Anterior cingulate cortex (tissue), 58 donors: ENCODE results near the gene KRTAP12-1.

Experiments
- DNase-seq, 58 donors: peaks; one replicate each; lab custom pipeline; 2025; lab: John Stamatoyannopoulos, UW

Gene KRTAP12-1

DNA sequence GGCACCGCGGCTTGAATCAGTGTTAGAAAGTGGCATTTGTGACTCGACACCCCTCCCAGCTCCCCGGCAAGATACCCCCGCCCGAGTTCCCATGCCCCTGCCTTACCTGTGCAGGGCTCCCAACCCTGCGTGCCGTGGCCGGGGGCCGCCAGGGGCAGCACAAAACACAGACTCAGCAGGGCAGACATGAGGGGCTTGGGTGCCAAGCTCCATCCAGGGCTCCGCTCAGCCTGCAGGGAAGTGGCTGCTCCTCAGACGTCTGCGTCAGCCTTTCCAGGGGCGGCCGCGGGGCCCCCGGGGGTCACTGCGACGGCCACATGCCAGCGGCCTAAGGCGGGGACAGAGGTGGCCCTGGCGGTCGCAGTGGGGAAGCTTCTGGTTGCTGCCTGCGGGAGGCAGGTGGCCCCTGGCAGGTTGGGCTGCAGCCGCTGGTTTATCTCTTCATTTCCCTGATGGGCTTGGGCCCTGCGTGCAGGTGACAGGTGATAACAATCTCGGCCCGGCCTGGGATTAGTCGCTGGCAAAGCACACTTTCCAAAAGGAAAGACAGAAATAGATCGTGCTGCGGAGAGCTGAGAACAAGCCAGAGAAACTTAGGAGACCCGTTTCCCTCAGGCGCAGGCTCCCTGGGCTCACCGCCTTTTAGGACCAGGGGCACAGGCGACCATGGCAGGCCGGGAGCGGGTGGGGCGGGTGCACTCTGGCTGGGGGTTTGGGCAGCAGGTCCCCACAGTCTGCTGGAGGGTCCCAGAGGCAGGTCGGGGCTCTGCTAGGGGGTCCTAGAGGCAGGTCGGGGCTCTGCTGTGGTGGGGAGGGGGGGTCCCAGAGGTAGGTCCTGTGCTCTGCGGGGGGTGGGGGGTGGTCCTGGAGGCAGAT lies 29.6 kb upstream of the KRTAP12-1 start, which contains the start of gene TSPEAR:
TSS of gene TSPEAR (minus strand) at position 246 of the 876 bp plus-strand sequence. CDS start at position 188, 58 bp downstream.
- no peak for DNase-seq

DNA sequence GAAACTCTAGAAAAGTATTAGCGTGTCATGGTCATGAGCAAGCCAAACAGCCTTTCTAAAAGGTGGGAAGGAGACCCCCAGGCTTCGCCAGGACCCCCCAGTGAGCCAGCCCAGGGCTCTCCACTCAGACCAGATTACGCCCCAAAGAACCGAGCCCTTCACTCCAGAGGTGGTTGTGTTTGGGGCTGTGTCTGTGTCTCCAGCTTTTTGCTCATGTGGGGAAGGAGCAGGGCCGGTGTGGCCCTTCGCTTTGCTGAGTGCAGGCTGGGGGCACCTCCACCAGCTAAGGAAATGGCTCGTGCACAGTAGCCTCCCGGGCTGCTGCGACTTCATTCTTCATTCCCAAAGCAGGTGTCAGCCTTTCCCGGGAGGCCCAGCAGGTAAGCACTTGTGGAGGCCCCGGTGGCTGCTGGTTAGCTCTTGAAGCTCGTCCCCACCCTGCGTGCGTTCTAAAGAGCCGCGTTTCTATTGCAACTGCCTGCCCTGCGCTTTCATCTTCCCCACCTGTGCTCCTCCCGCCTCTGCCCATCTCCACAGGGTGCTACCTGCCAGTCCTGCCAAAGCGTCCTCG lies 28.9 kb upstream of the KRTAP12-1 start:
- DNase-seq: no peak

DNA sequence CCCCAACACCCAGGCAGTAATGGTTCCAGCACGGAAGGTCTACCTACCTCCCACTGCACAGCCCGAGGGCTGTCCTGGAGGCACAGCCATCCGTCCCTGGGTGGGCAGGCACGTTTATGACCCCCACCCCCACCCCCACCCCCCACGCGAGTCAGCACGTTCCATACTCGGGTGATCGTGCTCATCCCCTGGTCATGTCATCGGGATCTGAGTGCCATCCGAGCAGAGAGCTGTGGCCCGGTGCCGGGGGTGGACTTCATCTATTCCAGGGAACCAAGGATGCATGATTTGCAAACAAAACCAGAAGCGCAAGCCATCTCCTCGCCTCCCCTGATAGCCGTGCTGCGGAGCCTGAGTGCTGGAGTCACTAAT lies 28.3 kb upstream of the KRTAP12-1 start:
- DNase-seq: no peak

DNA sequence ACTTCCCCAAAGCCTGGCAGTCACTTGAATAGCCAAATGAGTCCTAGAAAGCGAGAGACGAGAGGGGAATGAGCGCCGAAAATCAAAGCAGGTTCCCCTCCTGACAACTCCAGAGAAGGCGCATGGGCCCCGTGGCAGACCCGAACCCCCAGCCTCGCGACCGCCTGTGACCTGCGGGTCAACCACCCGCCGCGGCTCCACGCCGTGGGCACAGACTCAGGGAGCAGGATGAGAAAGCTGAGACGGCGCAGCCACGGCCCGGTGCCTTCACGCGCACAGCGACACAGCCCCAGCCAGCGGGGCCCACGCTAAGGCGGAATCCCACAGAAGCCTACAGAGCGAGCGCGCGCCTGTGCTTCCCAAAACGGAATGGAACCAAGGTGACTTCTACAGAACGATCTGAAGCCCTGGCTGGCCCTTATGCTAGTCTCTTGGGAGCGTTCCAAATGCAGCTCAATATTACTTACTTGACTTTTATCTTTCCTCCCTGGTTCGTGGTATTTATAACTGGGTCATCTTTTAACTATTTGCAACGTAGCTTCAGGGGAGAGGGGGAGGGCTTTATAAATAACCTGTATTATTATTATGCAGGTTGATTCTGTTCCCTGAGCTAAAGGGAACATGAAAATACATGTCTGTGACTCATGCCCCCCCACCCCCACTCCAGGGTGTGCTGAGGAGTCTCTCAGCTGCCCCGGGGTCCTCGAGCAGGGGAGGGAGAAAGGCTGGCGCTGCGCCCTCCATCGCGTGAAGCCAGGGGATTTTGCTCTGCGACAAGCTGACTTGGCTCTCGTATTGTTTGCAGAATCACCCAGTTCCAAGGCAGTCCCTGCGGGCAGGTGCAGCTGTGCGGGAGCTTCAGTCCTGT lies 27.7 kb upstream of the KRTAP12-1 start:
- DNase-seq: peak in 1 of 58 donors; percentile 38

DNA sequence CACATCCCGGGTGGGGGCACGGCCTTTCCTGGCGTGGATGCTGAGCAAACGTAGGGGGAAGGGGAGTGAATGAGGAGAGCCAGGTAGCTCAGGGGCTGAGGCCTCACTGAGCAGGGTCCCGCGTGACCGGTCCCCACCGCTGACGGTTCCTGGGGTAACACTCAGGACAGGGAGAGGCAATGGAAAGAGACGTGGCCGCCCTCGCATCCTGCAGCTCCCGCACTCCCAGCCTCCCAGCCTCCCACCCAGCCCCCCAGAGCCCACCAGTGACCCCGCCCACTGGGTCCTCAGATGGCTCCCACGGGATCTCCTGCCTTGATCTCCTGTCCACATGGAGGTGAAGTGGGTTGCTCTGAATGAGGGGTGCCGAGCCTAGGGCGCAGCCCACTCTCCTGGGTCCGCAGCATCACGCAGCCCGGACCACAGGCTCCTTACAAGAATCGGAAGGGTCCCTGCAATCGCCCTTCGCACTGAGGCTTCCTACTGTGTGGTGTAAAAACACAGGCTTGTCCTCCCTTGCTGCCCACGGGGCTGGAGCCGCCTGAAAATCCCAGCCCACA lies 27.0 kb upstream of the KRTAP12-1 start:
- DNase-seq: no peak

DNA sequence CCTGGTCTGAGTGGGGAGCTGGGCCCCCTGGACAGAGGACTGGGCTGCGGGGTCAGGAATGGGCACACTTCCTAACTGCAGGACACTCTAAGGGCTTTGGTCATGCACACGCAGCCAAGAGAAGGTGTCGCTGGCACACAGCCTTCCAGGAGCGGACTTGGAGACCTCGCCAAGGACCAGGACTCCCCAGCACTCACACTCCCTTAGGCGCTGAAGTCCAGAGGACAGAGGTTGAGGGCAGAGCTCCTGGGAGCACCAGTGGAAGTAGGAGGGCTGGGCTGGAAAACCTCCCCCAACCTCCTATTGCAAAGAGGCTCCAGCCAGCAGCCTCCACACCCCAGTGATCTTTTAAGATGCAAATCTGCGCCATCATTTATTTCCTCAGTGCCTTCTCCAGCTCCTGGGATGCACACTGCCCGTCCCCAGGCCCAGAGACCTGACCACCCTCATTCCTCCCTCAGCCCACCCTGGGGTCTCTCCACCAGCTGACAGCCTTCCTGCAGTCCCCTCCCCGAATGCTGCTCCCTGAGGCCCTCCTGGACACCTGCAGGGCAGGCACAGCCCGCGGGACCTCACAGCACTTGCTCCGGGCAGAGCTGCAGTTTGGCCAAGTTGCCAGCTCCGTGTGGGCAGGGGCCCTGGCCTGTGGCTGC lies 26.4 kb upstream of the KRTAP12-1 start:
- no peak for DNase-seq

DNA sequence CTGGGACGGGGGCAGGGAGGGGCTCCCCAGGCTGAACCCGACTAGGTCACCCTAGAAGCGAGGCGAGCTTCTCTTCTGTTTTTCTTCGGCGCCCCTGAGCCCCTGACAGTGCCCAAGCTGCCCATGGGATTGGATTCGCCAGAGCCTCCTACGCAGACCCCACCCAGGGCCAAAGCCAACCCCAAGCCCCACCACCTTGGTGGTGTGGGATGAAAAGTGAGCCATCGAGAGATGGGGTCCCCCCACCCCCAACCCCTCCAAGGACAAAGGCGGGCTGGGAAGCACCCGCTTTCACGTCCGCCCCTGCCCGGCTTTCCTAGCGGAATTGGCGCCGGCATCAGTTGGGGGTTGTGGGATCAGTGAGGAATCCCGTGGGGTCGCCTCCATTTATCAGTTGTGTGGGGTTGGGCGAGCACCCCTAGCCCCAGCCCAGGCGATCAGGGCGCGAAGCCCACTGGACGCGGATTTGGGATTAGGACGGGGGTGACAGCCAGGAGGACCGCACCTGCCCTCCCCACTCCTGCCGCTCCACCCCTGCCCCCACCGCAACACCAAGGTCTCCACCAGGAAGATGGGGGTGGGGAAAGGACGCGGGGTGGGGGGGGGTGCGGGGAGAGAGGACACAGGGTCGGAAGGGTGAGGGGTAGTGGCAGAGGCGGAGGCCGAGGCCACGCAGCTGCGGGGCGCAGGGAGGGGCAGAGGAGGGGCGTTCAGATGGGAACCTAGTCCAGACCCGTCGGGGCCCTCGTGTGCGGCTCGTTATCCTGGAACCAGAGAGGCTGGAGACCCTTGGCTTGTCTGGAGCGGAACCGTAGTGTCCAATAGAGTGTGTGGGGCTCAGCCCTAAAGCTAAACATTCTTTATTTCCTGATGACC lies 25.0 kb upstream of the KRTAP12-1 start:
- DNase-seq: no peak

DNA sequence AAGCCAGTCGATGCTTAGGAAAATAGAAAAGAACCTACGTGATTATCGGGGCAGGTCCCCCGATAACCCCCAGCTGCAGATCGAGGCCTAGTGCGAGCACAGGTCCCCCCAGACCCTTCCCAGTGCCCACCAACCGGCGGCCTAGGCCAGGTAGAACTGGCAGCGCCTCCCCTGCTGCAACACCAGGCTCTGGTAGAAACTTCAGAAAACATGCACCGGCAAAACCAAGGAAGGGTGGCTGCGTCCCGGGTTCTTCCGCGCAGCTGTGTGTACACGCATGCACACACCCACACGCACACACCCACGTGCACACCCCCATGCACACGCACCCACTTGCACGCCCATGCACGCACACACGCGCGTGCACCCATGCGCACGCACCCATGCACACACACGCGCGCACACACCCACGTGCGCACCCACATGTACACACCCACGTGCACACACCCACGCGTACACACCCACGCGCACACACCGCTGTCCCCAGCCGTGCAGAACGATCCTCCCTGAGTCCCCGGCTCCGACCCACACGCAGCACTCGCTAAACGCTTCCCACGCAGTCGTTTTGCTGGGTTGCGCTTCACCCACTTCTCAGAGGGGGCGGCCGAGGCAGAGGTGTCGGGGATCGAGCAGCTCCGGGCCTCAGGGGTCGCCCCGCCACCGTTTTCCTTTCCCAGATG lies 24.2 kb upstream of the KRTAP12-1 start:
- no peak for DNase-seq

DNA sequence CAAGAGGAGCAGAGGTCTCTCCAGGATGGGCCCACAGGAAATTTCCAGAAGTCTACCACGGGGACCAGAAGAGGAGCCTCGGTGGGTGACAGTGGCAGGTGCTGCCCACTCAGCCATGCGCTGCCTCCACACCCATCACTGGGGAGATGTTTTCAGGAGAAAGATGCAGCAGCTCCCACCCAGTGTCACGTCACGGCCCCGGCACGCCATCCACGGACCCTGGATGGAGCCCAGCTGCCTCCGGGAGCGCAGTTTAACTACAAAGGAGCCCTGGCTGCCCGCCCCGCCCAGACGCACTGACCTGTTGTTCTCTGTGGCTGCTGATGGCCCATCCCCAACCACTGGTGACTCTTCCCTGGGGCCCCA lies 22.7 kb upstream of the KRTAP12-1 start:
- no peak for DNase-seq

DNA sequence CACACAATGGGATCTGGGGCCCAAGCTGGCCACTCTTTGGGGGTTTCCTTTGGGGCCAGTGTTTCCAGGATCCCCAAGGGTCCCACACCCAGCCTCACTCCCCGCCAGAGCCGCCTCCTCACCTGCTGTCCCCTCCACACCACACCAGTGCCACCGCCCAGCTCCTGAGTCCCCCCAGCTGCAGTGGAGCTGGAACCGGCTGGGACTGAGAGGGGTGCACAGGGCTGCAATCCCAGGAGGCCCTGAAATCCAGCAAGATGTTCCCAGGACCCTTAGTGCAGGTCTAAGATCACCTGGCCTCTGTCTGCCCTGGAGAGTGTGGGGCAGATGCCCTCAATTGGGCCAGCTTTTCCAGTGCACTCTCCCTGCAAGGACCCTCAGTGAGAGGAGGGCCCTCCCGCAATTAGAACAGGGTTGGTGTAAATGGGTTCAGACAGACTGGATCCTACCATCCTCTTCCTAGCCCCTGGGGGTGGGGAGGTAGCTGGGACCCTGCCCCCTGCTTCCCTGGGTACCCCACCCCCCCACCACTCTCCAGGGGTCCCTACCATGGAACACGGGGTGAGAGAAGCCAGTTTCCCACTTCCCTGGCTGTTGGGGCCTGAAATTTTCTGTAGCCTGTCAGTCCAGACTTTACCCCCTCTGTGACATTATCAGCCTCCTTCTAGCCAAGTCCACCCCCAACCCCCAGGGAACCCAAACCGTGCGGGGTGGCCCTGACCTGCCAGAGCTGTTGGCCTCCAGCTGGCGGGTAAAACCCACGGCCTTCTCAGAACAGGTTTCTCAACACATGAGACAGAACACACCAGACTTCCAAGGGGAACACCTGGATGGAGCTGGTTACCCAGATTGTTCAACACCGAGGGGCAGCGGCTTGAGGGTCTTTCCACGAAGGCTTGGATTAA lies 22.0 kb upstream of the KRTAP12-1 start:
- no peak for DNase-seq

DNA sequence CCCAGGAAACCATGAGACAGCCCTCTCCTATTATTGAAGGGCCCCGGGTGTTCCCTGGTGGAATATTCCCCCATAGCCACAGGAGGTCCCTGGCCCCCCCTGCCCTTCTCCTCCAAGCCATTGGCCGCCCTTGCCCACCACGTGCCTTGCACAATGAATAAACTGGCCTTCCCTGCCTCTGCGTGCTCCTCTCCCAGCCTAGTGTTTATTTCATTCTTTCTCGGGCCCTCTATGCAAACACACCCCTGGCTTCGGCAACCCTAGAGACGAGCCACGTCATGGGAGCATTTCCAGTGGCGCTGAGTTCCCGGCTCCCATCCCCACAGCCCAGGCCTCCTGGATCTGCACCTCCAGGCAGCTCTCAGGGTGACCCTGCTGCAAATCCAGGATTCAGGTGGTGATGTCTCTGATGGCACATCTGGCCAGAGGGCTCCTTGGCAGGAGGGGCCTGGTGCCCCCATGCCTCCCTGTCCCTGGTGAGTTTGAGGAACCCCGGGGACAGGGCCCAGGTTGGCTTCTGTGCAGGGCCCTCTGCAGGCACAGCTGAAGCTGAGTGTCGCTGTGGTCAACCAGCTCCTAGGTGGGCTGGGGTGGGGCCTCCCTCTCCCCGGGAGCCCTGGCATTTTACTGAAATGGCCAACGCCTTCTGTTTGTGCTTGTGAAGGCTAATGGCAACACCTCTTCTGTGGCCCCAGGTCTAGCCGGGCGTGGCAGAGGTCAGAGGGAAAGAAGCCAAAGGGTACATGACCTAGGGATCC lies 21.2 kb upstream of the KRTAP12-1 start:
- DNase-seq: no peak

DNA sequence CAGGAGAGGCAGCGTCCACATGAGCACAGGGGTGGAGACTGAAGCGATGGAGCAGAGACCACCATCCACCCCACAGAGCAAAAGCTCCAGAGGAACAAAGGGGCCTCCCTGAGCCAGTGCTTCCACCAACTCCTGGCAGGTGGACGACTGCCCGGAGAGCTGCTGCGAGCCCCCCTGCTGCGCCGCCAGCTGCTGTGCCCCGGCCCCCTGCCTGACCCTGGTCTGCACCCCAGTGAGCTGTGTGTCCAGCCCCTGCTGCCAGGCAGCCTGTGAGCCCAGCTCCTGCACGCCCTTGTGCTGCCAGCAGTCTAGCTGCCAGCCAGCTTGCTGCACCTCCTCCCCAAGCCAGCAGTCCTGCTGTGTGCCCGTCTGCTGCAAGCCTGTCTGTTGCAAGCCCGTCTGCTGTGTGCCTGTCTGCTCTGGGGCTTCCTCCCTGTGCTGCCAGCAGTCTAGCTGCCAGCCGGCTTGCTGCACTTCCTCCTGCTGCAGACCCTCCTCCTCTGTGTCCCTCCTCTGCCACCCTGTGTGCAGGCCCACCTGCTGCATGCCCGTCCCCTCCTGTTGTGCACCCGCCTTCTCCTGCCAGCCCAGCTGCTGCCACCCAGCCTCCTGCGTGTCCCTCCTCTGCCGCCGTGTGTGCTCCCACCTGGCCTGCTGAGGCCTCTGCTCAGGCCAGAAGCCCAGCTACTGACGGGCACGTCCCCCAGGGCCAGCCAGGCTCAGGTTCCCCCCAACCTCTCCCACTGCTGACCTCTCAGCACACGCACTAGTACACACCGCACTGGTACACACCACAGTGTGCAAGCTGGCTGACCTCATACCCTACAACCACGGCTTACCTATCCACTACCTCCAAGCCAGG lies 20.4 kb upstream of the KRTAP12-1 start:
- no peak for DNase-seq

DNA sequence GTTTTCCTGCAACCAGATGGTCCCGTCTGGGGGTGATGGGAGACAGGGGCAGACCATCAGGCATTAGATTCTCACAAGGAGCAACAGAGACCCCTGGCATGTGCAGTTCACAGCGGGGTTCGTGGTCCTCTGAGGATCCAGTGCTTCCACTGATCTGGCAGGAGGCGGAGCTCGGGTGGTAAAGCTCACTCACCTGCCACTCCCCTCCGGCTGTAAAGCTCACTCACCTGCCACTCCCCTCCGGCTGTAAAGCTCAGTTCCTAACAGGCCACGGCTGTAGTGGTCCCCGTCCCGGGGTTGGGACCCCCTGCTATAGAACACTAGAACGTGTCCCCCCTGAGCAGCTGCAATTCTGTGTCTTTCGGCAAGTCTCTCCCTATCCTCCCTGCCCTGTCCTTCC lies 19.6 kb upstream of the KRTAP12-1 start:
- no peak for DNase-seq

DNA sequence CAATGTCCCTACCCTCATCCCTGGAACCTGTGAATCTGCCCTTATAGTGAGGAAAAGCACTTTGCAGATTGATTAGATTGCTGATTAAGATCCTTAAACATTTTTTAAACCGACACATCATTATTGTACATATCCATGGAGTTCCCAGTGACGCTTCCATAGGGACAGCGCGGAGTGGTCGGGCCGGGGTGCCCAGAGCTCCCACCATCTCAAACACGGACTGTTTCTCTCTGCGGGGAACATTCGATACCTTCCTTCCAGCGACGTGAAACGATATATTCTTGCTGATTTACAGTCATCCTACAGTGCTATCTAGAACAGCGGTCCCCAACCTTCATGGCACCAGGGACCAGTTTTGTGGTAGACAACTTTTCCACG lies 19.0 kb upstream of the KRTAP12-1 start:
- DNase-seq: no peak

DNA sequence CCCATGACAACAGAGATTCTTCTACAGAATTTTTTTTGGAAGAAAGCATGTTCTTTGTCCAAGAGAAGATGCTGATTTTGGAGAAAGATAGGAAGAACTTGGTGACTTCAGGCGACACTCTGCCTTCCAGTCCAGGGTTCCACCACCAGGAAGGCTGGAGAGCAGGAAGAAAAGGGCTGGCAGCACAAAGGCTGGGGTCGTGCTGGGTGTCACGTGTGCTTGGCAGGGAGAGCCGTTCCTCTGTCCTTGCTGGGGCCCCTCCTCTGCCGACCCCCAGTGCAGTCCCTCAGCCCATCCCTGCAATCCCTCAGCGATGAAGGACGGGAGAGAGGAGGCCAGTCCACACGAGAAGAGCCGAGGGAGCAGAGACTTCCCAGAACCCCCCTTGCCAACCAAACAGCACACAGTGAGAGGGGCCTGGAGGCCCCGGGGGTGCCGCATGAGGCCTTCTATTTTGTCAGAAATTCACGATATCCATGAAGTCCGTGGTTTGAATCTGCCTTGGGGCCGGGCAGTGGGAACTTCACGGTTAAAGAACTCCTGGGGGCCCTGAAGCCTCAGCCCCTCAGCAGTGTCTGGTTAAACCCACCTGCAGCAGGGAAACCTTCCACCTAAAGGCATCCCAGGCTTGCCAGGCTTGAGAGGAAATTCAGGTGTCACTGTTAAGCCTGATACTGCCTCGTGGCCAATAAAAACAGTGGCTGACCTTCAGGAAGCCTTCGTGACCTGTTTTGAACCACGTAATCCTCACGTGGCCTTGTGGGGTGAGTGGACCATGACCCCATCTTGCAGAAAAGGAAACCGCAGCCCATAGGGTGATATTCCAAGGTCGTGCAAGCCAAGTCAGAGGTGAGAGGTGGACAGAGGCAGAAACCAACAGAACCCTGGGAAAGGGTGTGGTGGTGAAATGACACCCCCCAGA lies 18.4 kb upstream of the KRTAP12-1 start:
- no peak for DNase-seq
